GM13977 (cell line): Measurements from ENCODE around the gene CDC42BPG.
"Not testable (repeated sequence)": the region's sequence is repeated elsewhere in the genome, so short reads cannot be mapped to it uniquely, and the experiment has no call there.

Source experiments
- DNase-seq: peaks from one replicate; pipeline ENCODE4 v3.0.0; 2012; ENCODE audit warnings: low spot score
- in situ Hi-C: fragments of 300-500 bp; cut with MboI; formaldehyde crosslinking; loops from one replicate; pipeline ENCODE4 v1.12.0; 2022; ENCODE audit warnings: low sequenced_read_pairs, low pct_unique_long_range_greater_than_20kb, mixed read lengths, inconsistent platforms; ENCODE audit not compliant: unreplicated experiment
- TF ChIP-seq, protein P1 (sequence below): IDR thresholded peaks from 2 replicates; pipeline ENCODE4 v1.5.1; 2012; ENCODE audit warnings: mild to moderate bottlenecking, control low read depth; ENCODE audit not compliant: insufficient read depth; ENCODE audit errors: extremely low read depth, missing control alignments

Gene CDC42BPG

DNA sequence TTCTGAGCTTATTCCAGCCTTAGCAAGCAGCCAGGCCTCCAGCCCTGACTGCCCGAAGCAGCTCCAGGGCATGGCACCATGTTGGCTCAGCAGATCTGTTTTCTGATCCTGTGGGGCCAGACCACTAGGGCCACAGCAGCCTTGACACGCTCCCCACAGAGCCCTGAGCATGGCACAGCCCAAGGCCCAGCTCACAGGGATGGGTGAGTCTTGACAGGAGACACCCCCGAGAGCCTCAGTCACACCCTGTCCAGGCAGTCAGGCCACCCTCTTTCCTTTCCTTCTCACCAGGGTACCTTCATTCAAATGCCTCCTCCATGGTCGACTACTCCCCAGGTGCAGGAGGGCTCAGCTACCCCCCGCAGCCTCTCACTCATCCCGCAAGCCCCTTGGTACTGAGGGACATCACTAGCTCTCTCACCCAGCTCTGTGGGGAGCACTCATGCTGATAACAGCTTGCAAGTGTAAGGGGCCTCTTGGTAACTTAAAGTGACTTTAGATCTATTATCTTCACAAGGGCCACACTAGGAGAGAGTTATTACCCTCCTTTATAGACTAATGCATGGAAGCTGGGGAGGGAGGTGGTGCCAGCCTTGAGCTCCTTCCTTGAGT, 3.9 kb upstream of the CDC42BPG start:
- in situ Hi-C loops = loop anchor here (5.0 kb wide), 1 partner anchor 44 kb away; no protein-coding TSS in a partner anchor
- TF ChIP-seq, protein P1, sequence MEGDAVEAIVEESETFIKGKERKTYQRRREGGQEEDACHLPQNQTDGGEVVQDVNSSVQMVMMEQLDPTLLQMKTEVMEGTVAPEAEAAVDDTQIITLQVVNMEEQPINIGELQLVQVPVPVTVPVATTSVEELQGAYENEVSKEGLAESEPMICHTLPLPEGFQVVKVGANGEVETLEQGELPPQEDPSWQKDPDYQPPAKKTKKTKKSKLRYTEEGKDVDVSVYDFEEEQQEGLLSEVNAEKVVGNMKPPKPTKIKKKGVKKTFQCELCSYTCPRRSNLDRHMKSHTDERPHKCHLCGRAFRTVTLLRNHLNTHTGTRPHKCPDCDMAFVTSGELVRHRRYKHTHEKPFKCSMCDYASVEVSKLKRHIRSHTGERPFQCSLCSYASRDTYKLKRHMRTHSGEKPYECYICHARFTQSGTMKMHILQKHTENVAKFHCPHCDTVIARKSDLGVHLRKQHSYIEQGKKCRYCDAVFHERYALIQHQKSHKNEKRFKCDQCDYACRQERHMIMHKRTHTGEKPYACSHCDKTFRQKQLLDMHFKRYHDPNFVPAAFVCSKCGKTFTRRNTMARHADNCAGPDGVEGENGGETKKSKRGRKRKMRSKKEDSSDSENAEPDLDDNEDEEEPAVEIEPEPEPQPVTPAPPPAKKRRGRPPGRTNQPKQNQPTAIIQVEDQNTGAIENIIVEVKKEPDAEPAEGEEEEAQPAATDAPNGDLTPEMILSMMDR = no peak
- no peak for DNase-seq

DNA sequence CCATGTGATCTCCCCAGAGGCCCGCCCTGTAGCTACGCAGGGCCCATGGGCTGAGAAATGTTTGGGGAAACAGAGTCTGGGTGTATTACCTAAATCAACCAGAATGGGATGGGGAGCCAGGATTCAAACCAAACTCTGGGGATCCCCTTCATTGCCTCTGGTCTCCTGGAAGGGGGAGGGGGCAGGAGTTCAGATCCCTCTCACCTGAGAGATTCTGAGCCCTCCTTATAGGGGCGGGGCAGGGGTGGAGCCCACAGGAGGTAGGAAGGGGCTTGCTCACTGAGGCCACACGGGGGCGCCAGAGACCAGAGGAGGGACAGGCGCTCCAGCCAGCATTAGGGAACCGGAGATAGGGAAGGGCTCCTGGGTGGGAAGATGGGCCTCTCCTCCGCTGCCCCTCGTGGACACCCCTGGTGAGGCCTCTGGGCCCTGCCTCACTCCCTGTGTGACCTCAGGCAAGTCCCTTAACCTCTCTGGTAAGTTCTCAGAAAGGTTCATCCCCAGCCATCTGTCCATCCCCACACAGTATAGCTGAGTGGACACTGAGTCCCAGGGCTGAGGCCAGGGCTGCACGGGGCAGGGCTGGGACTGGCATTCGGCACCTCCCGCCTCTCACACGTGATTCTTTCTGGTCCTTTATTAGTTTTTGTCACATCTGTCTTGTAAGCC, 2.7 kb upstream of the CDC42BPG start:
- in situ Hi-C loops = loop anchor here (5.0 kb wide), 1 partner anchor 45 kb away; no protein-coding TSS in a partner anchor
- peak; percentile 92 for DNase-seq
- TF ChIP-seq, protein P1 = peak; percentile 97

DNA sequence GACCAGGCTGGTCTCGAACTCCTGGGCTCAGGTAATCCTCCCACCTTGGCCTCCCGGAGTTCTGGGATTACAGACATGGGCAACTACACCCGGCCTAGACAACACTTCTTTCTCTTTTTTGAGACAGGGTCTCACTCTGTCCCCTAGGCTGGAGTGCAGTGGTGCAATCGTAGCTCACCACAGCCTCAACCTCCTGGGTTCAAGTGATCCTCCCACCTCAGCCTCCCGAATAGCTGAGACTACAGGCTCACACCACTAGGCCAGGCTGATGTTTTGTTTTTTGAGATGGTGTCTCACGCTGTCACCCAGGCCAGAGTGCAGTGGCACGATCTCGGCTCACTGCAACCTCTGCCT, 1.3 kb upstream of the CDC42BPG start:
- in situ Hi-C loops = loop anchor here (5.0 kb wide), 1 partner anchor 47 kb away; no protein-coding TSS in a partner anchor
- DNase-seq = not testable (repeated sequence)

DNA sequence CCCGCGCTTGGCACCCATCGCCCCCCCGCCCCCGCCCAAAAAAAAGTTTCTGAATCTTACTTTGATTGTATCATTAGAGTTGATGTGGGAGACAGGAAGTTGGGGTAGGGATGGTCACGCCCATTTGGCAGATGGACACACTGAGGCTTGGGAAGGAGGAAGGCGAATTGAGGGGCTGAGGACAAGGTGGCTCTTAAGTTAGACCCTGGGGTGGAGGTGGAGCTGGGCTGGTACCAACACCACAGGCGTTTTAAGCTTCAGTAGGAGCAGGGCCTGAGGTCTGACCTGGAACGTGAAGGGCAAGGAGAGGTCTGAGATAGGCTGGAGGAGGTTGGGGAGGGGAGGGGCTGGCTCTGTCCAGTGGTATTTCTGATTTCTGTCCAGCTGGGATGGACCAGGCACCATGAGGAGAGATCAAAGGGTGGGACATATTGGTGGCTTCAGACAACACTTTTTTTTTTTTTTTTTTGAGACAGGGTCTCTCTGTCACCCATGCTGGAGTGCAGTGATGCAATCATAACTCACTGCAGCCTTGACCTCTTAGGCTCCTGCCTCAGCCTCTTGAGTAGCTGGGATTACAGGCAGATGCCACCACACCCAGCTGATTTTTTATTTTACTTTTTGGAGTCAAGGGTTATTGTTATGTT, 799 bp upstream of the CDC42BPG start:
- DNase-seq = no peak
- in situ Hi-C loops = loop anchor here (5.0 kb wide), 1 partner anchor 47 kb away; no protein-coding TSS in a partner anchor
- TF ChIP-seq, protein P1 = no peak

DNA sequence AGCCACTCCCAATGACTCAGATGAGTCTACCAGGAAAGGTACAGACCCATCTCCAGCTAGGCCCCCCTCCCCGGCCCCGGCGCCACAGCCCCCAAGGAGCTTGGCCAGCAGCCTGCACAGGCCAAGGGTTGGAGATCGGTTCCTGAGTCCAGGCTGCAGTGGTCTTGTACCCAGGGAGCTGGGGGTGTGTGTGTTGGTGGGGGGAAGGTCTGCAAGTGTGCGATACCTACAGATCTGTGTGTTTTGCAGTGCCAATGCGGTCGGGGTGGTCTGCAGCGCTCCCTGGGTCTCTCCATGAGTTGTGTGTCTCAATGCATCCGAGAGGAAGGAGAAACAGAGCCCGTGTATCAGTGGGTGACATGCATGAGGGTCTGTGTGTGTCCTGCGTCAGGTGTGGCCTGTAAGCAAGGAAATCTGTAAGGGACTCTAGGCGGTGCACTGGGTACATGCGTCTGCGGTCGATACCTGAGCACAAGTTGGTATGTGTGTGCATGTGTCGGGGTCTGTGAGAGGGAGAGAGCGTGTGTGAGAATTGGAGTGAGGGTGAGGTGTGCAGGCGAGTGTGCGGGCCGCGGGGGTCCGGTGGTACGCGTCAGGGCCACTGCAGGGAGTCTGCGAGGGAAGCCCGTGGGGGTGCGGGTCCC, 645 bp downstream of the CDC42BPG start:
- in situ Hi-C loops = no loop called here
- DNase-seq = no peak
- TF ChIP-seq, protein P1 = no peak

DNA sequence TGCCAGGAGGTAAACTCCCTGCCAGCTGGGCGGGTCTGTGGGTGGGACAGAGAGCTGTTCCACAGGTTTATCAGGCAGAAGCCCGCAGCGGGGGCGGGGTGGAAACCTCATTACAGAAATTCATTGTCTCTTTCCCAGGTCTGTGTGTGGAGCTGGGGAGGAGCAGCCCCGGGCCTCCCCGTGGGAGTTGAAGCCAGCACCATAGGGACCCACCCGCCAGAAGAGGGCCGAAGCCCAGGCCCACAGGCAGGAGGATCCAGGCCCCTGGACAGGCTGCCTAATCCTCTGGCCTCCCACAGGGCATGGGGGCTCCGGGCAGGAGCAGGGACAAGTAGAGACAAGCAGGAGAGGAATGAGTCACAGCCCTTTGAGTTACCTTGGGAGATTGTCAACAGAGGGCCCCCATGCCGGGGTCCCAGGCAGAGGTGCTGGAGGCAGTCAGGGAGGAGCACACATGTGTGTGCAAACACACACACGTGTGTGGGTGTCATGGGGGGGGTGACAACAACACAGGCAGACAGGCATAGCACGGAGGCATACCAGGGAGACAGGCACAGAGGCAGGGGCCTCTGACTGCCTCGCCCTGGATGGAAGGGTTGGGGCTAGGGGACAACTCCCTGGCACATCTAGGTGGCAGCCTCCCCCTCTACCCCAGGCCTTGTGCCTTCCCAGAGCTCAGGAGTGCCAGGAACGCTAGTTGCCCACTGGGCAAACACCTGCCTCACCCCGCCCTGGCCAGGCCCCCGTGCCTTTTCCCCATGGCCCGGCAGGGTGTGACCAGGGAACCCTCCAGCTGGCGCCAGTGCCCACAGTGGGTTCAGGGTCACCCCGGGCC, 1.4 kb downstream of the CDC42BPG start:
- no peak for DNase-seq
- in situ Hi-C loops = no loop called here
- TF ChIP-seq, protein P1 = no peak
